Measurements from ENCODE around the gene ACP2.

The ACP2 gene

DNA sequence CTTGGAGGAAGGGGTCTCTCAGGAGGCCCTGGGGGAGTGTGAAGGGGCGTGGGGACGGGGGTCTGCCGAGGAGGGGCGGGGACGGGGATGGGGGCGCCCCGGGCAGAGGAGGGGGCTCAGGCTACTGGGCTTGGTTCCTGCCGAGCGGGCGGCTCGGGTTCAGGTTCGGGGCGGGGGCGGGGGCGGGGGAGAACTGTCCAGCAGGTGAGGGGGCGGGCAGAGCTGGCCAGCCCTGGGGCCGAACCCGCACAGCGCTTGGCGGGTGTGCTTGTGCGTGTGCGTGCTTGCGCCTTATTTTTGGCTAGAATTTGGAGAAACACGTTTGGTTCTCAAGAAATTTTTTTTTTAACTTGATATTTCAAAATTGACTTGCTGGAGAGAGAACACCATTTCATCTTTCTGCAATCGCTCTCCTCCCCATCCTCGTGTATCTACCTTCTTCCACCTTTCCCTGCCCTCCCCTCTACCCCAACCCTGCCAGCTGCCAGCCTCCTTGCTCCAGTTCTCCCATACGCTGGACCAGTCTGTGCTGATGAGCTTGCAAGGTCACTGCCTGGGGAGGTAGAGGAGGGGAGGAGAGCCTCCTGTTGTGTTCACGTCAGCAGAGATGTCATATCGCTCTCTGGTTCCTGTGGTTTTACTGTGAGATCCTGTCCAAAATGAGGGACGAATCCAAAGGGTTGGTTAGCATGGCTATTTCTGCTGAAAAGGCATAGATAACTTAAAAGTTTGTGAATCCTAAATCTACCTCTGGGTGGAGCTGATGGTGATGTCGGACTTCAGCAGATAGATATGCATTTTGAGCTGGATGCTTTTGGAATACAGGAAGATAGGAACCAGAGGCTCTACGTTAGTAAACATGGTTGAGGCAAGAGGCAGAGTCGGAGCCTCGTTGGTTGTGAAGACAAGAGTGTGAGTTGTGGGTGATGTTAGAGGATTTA lies 22.0 kb upstream of the ACP2 start:
- Histone ChIP-seq H3K4me3 (ENCODE audit: low read depth, low read length) (peak overlapping the region; percentile 72), H3K9me3 (no peaks in the 10 kb centered on the region), H3K27me3 (no peaks in the 10 kb centered on the region), H3K4me1 (peaks cover 16% of the 10 kb centered on the region), H3K36me3 (peaks cover 9% of the 10 kb centered on the region)
- peak; percentile 42 for DNase-seq
- peak; percentile 7; the same call in 1 of the 2 replicates for TF ChIP-seq CTCF (IDR thresholded peaks at IDR 0.05; ENCODE audit: low read depth, low read length)

GRCh38 chr11:47269829-47270305 lies 21.3 kb upstream of the ACP2 start, which contains the start of gene MADD:
Gene MADD (plus strand): TSS chr11:47270133.
- Histone ChIP-seq H3K9me3 (no peaks in the 10 kb centered on the region), H3K27me3 (no peaks in the 10 kb centered on the region), H3K36me3 (peaks cover 6% of the 10 kb centered on the region), H3K4me3 (ENCODE audit: low read depth, low read length) (peak within 1 kb of the TSS; percentile 72), H3K4me1 (peaks cover 16% of the 10 kb centered on the region)
- no peak for TF ChIP-seq CTCF (IDR thresholded peaks at IDR 0.05; ENCODE audit: low read depth, low read length)
- peak; percentile 81 for DNase-seq

DNA sequence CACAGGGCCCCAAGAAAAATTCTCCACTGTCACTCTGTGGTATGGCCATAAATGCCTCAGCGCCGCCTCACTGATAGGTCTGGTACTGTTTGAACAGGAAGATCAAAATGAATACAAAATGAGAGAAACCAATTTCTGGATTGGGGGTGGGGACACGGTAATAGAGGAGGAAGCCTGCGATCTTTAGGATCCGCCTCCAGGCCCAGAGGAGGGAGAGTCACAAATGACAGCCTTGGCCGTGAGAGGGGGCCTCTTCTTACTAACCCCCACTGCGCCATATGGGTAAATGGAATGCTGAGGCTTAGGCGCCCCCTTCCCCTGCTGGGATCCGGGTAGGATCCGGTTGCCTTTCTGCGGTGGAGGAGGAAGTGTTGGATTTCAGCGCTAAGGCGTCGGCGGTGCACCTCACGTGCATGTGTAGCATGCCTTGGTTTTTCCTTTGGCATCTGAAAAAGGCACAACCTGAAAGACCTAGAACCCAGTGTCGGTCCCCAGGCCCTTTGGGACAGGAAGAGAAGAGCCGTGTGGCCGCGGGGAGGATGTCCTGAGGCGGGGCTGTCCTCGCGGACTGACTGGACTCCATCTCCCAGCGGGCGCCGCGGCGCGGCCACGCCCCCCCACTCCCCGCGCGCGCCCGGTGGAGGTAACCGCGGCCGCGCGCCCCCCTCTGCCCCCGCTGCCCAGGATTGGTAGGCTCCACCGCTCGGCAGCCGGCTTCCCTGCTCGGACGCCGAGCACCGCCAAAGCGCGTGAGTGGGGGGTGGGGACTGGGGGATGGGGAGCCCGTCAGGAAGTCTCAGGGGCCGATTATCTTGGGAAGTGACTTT lies 20.6 kb upstream of the ACP2 start:
- TF ChIP-seq CTCF (IDR thresholded peaks at IDR 0.05; ENCODE audit: low read depth, low read length) = no peak
- no peaks in the 10 kb centered on the region for H3K27me3 ChIP-seq
- H3K4me3 ChIP-seq (ENCODE audit: low read depth, low read length) = peak overlapping the region; percentile 72
- peak; percentile 88 for DNase-seq
- no peaks in the 10 kb centered on the region; the same call in 1 of the 2 replicates for H3K36me3 ChIP-seq
- peaks cover 16% of the 10 kb centered on the region for H3K4me1 ChIP-seq
- no peaks in the 10 kb centered on the region for H3K9me3 ChIP-seq

DNA sequence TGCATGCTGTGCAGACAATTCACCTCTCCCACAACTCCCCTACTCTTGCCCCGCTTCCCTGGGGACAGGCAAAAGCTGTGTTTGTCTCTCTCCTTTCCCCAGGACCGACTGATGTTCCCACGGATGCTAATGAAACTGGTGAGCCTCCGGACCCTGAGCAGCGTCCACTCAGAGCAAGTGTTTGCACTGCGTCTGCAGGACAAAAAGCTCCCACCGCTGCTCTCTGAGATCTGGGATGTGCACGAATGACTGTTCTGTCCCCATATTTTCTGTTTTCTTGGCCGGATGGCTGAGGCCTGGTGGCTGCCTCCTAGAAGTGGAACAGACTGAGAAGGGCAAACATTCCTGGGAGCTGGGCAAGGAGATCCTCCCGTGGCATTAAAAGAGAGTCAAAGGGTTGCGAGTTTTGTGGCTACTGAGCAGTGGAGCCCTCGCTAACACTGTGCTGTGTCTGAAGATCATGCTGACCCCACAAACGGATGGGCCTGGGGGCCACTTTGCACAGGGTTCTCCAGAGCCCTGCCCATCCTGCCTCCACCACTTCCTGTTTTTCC lies 19.9 kb upstream of the ACP2 start:
- no peaks in the 10 kb centered on the region for H3K36me3 ChIP-seq
- TF ChIP-seq CTCF (IDR thresholded peaks at IDR 0.05; ENCODE audit: low read depth, low read length) = no peak
- H3K9me3 ChIP-seq = no peaks in the 10 kb centered on the region
- no peaks in the 10 kb centered on the region for H3K27me3 ChIP-seq
- H3K4me3 ChIP-seq (ENCODE audit: low read depth, low read length) = peak overlapping the region; percentile 61; the same call in 1 of the 2 replicates
- H3K4me1 ChIP-seq = peaks cover 16% of the 10 kb centered on the region
- no peak for DNase-seq

- Histone ChIP-seq H3K4me1 (peaks cover 11% of the 10 kb centered on the region), H3K36me3 (no peaks in the 10 kb centered on the region), H3K9me3 (no peaks in the 10 kb centered on the region), H3K27me3 (no peaks in the 10 kb centered on the region), H3K4me3 (ENCODE audit: low read depth, low read length) (no peak overlapping the region)
- no peak for DNase-seq
- no peak for TF ChIP-seq CTCF (IDR thresholded peaks at IDR 0.05; ENCODE audit: low read depth, low read length)
Measured at GRCh38 chr11:47267876-47268275, 19.3 kb upstream of the ACP2 start.
